Globus pallidus (tissue), 1 donor: Measurements from ENCODE around the gene ACSF3.
"Not testable (repeated sequence)": the region's sequence is repeated elsewhere in the genome, so short reads cannot be mapped to it uniquely, and the experiment has no call there.

Source experiments
- DNase-seq: peaks from one replicate; pipeline ENCODE4 v3.0.0-alpha.2; 2015; ENCODE audit warnings: low spot score

ACSF3 gene

DNA sequence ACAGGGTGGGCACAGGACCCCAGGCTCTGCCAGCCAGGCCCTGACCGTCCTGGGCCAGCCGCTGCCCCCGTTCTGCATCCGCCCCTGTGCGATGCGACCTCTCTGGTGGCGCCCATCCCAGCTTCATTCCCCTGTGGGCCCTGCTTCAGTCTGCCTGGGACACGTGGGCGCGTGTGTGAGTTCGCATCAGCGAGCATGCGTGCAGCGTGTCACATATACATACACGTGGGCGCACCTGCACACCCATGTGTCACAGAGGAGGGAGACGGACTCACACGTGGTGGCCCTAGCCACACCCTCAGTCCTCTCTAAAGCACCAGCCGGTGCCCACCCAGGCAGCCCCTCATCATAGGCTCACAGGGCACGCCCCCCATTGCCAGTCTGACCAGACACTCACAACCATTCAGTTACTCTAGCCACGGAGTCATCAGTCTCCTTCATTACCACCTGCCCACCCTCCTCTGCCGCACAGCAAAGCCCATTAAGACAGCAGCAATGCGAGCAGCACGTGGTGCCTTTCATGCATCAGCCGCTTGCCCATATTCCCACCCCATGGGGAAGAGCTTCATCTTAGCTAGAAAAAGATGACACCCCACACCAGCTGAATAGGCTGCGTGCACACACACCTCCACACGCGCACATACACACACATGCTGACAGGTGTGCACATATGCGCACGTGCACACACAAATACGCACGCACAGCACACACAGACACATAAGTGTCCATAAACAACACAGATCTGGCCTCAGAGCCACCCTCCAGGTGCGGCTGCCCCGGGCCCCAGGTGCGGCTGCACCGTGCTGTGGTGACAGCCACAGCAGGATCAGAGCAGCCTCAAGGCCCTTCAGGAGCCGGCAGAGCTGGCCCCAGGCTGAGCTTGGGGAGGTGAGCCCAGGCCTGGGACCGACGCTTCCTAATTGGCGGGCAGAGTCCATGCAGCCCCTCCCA lies 68.4 kb downstream of the ACSF3 start:
- DNase-seq, result no peak

DNA sequence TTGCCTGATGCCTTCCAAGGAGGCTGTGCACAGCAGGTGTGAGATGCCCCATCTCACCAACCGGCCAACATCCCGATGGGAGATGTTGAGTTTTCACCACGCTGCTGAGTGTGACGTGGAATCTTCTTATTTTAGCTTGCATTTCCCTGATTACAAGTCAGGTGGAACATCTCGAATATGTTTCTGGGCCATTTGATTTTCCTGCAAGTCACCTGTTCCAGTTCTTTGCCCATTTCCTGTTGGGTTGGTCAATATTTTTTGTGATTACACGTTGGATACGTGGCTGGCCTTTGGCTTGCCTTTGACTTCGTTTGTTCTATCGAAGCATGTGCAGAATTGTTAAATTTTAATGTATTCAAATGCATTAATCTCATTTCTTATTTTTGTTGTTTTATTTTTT lies 69.6 kb downstream of the ACSF3 start:
- DNase-seq, result no peak

DNA sequence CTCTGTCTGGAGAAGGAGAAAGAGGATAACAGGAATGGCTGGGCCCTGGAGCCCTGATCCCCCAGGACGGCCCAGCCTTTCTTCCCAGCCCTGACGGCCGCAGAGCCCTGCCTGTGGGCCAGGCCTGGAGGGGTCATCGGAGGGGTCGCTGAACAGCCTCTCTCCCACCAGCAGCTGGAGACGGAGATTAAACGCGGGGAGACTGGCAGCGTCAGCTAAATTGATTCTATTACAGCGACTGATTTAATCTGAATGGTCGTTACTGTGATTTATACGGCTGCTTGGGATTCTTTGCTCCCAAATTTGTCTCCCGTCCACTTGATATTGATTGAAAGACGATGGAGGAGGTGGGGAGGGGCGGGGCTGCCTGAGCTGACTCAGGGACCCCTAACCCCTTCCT lies 70.8 kb downstream of the ACSF3 start:
- DNase-seq, result no peak

GRCh38 chr16:89164847-89165680 lies 71.4 kb downstream of the ACSF3 start:
- DNase-seq, result no peak

DNA sequence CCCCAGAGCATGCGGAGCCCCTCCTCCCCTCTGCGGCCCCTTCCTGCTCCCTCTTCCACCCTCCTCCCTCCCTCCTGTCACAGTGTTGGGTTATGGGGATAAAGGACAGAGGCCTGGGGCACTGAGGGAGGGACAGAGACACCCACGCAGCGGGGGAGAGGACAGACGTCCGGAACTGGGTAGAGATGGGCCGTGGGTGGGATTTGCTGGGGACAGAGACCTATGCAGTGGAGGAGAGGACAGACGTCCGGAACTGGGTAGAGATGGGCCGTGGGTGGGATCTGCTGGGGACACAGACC lies 72.0 kb downstream of the ACSF3 start:
- DNase-seq, result not testable (repeated sequence)

- DNase-seq, result no peak
These were observed 73.2 kb downstream of the ACSF3 start for GRCh38 chr16:89166696-89167424.

DNA sequence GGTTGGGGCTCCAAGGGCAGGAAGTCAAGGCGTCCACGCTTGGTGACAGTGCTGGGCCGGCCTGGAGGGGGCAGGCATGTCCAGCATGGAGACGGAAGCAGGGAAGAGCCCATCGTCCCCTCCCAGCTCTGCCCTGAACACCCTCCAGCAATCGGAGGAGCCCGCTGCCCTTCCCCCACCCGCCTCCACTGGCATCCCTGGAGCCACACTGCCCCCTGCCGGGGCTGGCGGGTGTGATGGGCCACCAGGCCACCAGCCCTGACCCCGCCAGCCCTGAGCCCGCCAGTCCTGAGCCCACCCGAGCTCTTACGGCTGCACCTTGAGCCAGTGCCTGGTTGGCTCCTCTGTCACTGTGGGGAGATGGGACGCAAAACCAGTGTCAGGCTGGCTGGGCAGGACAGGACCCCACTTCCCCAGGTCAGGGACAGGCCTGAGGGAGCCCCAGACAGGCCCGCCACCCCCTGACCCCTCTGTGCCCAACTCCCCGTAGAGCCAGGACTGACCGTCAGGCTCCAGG lies 73.8 kb downstream of the ACSF3 start:
- peak; percentile 51 for DNase-seq

DNA sequence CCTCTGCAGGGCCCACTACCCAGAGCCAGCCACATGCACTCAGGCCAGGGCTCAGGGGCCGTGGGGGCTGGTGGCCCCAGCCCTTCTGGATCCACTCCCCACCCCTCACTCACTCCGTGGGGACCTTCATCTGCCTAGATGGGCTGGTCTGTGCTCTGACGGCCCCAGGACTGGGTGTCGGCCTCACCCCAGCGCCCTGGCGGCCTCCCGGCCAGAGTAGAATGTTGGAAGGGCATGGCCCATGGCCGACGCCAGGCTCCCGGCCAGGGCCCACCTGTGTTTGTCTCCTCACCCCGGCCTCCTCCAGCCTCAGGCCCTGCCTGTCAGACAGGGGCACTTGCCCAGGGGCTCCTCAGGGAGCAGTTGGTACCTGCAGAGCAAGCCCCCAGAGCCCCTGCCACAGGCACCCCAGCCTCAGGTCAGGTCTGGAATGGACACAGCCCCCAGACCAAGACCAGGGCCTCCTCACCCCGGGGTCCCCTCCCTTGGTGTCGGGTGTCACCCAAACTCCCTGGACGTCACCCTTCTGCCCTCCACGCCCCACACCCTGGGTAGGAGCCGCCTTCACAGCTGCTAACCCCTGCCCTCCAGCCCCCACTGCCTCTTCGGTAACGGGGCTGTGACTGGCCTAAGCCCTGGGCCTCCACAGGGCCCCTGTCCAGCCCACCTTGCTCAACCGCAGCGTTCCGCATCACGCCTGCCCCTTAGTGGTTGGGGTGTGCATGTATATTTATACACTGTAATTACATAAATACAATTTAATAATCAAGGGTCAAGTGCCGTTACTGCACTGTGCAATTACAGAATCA lies 74.9 kb downstream of the ACSF3 start:
- DNase-seq, result no peak

GRCh38 chr16:89169778-89170177 lies 76.1 kb downstream of the ACSF3 start:
- DNase-seq, result no peak

GRCh38 chr16:89170346-89171215 lies 76.9 kb downstream of the ACSF3 start:
- no peak for DNase-seq

DNA sequence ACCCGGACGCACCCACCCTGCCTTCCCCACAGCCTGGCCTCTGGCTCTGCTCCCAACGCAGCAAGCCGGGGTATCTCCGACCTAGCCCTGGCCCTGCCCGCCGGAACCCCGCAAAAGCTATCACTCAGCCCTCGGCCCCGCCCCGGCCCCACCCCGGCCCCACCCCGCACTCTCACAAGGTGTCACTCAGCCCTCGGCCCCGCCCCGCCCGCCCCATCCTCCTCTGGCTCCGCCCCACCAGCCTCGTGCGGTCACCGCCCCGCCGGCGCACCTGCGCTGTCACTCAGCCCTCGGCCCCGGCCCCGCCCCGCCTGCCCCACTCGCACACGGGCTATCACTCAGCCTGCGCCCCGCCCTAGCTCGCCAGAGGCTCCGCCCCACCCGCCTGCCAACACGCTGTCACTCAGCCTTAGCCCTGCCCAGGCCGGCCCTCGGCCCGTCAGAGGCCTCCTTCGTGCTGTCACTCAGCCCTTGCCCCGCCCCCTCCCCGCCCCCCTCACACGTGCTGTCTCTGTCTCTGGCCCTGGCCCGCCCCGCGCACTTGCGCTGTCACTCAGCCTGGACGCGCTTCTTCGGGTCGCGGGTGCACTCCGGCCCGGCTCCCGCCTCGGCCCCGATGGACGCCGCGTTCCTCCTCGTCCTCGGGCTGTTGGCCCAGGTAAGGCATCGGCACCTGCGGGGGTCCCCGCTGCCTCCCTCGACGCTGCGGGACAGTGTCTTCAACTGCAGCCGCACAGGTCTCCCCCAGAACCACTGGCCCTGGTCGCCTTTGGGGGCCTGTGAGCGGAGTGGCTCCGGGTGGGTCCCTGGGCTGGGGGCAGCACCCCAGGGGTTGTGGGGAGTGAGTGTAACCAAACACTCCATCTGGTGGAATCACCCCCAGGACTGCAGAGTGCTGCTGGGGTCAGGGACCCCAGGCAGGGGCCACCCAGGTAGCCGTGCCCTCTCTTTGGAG lies 77.8 kb downstream of the ACSF3 start, which contains the start of gene CDH15:
Gene CDH15 (plus strand): TSS at position 533 of the 955 bp plus-strand sequence. CDS start 84 bp downstream, at position 617.
- peak; percentile 79 for DNase-seq

DNA sequence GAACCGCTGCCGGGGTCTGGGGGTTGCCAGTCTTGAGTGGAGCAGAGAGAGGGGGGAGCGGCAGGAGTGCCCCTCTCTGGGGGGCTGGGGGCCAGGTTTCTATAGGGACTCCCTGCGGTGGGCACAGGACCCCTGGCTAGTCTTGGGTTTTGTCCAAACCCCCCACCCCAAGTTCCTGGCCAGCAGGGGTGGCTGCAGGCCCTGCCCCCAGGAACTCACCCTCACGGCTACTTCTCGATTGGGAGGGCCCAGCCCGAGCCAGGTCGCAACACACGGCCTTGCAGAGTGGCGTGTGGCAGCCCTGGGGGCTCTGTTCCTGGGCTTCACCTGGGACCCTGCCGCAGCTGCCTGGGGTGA lies 78.5 kb downstream of the ACSF3 start:
- DNase-seq, result no peak

DNA sequence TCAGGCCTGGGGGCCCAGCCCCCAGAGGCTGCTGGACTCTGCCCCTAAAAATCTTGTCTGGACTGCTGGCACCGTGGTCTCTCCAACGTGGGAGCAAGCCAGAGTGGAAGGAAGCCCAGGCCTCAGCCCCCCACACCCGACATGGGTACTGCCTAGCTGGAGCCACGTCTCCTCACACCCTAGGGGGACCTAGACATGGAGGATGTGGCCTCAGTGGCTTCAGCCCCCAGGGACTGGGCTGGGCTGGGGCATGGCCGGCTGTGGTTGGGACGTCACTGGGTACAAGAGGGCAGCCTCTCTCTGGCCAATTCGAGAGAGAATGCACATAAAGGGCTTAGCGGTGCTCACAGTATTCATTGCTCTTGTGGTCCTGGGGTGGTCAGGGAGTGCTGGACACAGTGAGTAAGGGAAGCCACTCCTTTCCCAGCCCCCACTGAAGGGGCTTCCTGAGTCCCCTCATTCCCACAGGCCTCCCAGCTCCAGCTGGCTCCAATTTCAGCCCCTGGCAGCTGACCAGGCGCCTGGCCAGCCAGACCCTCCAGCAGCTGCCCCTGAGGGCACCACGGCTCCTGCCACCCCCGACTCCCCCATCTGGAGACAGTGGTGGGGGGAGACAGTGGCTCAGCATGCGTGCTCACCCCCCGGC lies 79.0 kb downstream of the ACSF3 start:
- DNase-seq, result no peak

GRCh38 chr16:89173174-89173921 lies 79.7 kb downstream of the ACSF3 start:
- DNase-seq, result no peak

GRCh38 chr16:89174055-89174827 lies 80.6 kb downstream of the ACSF3 start:
- DNase-seq, result no peak

GRCh38 chr16:89174877-89175276 lies 81.2 kb downstream of the ACSF3 start:
- DNase-seq, result no peak
